Kidney capillary endothelial cell (primary cell): Measurements from ENCODE around the gene RHOD.

Experiments used
- DNase-seq: peaks from one replicate; pipeline ENCODE4 v3.0.0-alpha.2; 2018; ENCODE audit warnings: low spot score

Gene RHOD

GRCh38 chr11:67056267-67057204 lies at the start of gene RHOD:
TSS of gene RHOD (plus strand) at chr11:67056847. CDS start at chr11:67056903, 56 bp downstream.
- DNase-seq = no peak

- DNase-seq = no peak
These were observed 49.5 kb upstream of the RHOD start for GRCh38 chr11:67007126-67007525.

- DNase-seq = no peak
These were observed 46.2 kb upstream of the RHOD start for GRCh38 chr11:67010296-67010905.

- no peak for DNase-seq
These were observed 43.1 kb upstream of the RHOD start for GRCh38 chr11:67013511-67014045.

- DNase-seq = no peak
These were observed 42.3 kb upstream of the RHOD start for GRCh38 chr11:67014343-67014742.

GRCh38 chr11:67015048-67015447 lies 41.6 kb upstream of the RHOD start:
- DNase-seq = no peak

GRCh38 chr11:67016550-67016949 lies 40.1 kb upstream of the RHOD start:
- DNase-seq = no peak

- no peak for DNase-seq
These were observed 35.7 kb upstream of the RHOD start for GRCh38 chr11:67020949-67021348.

GRCh38 chr11:67022341-67022933 lies 34.2 kb upstream of the RHOD start:
- DNase-seq = peak; percentile 14

GRCh38 chr11:67022961-67023956 lies 33.4 kb upstream of the RHOD start, which contains the start of gene SYT12:
TSS of gene SYT12 (plus strand) at chr11:67023134. CDS start at chr11:67030145, 7,011 bp downstream.
- no peak for DNase-seq

- DNase-seq = no peak
These were observed 32.7 kb upstream of the RHOD start for GRCh38 chr11:67023957-67024353.

GRCh38 chr11:67024410-67024809 lies 32.2 kb upstream of the RHOD start:
- no peak for DNase-seq

GRCh38 chr11:67024966-67025365 lies 31.7 kb upstream of the RHOD start:
- DNase-seq = no peak

GRCh38 chr11:67025750-67026149 lies 30.9 kb upstream of the RHOD start:
- DNase-seq = no peak

GRCh38 chr11:67026941-67027340 lies 29.7 kb upstream of the RHOD start:
- no peak for DNase-seq

GRCh38 chr11:67027483-67027930 lies 29.1 kb upstream of the RHOD start:
- no peak for DNase-seq

- no peak for DNase-seq
These were observed 28.6 kb upstream of the RHOD start for GRCh38 chr11:67027943-67028542.

- DNase-seq = no peak
These were observed 27.5 kb upstream of the RHOD start for GRCh38 chr11:67029146-67029545.

- no peak for DNase-seq
These were observed 25.7 kb upstream of the RHOD start for GRCh38 chr11:67030976-67031375.

GRCh38 chr11:67031791-67032561 lies 24.7 kb upstream of the RHOD start:
- DNase-seq = no peak
